HG03558 (cell line): ENCODE measurements around the gene COQ4.
"Not testable (repeated sequence)": the region's sequence is repeated elsewhere in the genome, so short reads cannot be mapped to it uniquely, and the experiment has no call there.

Experiments
- ATAC-seq: cut with Tn5 transposase; IDR thresholded peaks from one replicate; pipeline ENCODE4 v1.9.1; 2021; ENCODE audit warnings: moderate number of reproducible peaks; ENCODE audit not compliant: unreplicated experiment; ENCODE audit errors: extremely low read depth

The COQ4 gene

DNA sequence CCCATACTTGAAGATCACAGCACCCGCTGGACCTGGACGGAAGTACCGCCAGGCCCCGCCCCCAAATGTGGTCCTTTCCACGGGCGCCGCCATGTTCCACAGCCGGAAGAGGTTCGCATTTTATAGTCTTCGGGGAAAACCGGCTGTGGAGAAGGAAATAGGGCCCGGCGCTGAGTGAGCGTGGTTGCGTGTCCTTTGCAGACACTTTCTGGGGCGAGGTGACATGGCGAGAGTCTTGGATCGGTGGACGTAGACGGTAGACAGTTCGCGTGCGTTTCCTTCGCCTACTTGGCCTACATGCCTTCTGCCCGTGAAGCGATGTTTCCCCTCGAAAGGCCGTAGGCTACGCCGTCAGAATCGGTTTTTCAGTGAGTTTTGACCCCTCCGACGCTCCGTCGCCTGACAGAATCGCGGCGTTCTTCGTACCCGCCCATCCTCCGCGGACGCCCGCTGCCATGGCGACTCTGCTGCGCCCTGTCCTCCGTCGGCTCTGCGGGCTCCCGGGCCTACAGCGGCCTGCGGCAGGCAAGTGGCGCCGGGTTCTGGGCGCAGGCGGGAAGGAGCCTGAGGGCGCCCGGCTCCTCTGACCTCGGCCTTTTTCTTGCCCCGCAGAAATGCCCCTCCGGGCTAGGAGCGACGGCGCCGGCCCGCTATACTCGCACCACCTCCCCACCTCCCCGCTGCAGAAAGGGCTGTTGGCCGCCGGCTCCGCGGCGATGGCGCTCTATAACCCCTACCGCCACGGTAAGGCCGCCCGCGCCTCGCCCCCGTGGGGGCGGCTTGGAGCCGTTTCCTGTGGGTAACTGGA lies at the start of gene COQ4, which contains the start of gene TRUB2:
TSS of gene COQ4 (plus strand) at position 436 of the 808 bp plus-strand sequence. CDS start at position 456, 20 bp downstream.
TSS of gene TRUB2 (minus strand) at position 44 of the 808 bp plus-strand sequence. CDS start at position 5, 39 bp downstream.
- ATAC-seq, result peak; percentile 63

GRCh38 chr9:128274245-128274644 lies 48.4 kb upstream of the COQ4 start:
- no peak for ATAC-seq

DNA sequence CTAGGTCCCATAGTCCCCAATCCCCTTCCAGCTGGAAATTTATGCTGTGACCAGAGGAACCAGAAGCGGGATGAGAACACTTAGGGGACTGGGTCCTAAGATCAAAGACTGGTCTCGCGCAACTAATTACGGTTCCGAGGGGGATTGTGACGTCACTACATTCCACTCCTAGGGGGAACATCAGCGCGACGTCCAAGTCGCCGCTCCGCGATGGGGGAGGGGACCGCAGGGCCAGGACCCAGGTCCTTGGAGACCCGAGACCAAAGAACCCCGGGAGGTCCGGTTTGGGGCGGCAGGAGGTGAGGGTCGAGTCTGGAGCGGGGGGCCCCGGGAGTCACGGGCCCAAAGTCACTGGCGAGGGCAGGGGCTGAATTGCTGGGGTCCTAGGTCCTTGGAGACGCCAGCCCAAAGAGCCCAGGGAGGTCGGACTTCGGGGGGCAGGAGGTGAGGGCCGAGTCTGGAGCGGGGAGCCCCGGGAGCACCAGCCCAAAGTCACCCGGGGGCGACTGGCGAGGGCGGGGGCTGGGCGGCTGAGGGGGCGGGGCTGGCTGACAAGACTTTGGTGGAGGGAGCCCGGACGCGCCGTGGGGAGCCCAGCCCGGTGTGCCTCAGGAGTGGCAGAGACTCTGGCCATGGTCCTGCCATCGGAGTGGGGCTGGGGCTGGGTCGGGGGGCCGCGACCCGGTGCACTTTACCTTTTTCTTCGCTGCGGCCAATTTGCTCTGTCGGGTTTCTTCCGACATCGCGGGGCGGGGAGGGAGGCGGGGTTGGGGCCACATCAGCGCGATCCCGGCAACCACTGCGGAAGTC lies 47.2 kb upstream of the COQ4 start, which contains the start of gene GOLGA2:
TSS of gene GOLGA2 (minus strand) at position 810 of the 810 bp plus-strand sequence. CDS start at position 779, 31 bp downstream.
- no peak for ATAC-seq

GRCh38 chr9:128276008-128276573 lies 46.5 kb upstream of the COQ4 start, which contains the start of gene SWI5:
Gene SWI5 (plus strand): TSS chr9:128276276.
- peak; percentile 97 for ATAC-seq

GRCh38 chr9:128276574-128277270 lies 45.9 kb upstream of the COQ4 start:
- ATAC-seq, result no peak

DNA sequence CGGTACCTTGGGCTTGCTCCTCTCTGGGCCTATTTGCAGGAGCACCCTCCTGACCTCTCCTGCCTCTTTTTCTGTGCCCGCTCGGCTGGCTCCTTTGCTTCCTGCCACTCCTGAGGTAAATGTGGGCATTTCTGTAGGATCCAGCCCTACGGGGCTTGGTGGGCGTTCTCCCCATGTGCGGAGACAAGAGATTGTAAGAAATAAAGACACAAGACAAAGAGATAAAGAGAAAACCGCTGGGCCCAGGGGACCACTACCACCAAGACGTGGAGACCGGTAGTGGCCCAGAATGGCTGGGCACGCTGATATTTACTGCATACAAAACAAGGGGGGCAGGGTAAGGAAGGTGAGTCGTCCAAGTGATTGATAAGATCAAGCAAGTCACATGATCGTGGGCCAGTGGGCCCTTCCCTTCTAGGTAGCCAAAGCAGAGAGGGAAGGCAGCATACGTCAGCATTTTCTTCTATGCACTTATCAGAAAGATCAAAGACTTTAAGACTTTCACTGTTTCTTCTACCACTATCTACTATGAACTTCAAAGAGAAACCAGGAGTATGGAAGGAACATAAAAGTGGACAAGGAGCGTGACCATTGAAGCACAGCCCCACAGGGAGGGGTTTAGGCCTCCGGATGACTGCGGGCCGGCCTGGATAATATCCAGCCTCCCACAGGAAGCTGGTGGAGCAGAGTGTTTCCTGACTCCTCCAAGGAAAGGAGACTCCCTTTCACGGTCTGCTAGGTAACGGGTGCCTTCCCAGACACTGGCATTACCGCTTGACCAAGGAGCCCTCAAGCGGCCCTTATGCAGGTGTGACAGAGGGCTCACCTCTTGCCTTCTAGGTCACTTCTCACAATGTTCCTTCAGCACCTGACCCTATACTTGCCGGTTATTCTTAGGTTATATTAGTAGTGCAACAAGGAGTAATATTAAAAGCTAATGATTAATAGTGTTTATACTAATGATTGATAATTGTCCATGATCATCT lies 43.3 kb upstream of the COQ4 start:
- ATAC-seq, result not testable (repeated sequence)

- ATAC-seq, result no peak
Measured at GRCh38 chr9:128280084-128280622, 42.5 kb upstream of the COQ4 start.

DNA sequence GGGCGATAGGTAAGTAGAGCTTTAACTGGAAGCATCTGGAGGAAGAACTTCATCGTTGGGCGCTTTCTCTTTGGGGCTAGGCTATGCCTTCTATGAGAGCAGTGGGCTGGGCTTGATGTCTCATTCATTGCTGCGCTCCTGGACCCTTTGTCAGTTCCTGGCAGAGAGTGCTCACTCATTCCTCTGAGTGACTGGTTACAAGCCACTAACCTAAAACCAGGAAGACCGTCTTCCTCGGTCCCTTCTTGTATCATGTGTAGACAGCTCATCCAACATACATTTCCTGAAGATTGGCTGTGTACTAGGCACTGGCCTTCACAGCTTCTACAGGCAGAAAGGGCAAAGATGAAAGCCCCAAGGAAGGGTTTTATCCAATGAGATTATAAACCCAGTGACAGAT lies 40.1 kb upstream of the COQ4 start:
- no peak for ATAC-seq

DNA sequence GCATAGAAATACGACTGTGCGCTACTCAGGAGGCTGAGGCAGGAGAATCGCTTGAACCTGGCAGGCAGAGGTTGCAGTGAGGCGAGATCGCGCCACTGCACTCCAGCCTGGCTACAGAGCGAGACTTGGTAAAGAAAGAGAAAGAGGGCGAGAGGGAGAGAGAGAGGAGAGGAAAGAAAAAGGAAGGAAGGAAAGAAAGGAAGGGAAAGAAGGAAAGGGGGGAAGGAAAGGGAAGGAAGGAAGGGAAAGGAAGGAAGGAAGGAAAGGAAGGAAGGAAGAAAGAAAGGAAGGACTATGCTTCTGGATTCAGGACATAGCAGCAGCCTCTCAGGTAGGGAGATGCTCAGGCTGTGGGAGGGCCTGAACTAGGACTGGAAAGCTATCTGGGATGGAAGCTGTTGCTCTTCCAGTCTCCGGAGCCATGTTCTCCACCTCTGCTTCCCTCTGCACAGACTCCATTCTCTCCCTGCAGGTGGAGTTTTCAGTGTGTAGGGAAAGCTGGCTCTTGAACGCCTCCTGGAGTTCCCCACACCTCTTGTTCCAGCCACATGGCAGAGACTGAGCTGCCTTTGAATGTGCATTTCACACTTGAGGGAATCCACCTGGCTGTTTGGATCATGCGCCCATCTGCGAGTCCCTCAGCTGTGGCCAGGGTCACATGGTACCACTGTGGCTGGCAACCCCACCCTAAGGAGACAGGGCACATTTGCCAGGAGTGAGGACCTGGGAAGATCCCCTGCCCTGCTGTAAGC lies 37.4 kb upstream of the COQ4 start:
- ATAC-seq, result no peak

DNA sequence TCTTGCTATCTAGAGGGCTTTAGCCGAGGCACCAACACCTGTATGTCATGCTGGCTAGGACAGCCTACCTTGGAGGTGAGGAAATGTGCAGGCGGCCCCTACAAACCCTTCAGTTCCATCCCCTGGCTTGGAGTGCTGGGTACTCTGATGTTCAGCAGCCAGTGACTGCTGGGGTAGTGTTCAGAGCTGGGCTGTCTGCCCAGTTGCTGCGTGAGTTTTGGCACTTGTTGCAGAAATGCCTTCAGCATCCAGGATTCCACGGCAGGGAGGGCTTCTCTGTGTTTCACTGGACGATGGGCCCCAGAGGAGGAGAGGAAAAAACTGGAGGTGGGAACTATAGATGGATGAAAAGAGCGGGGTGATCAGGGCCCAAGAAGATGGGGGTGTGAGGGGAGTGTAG lies 36.2 kb upstream of the COQ4 start:
- ATAC-seq, result no peak

DNA sequence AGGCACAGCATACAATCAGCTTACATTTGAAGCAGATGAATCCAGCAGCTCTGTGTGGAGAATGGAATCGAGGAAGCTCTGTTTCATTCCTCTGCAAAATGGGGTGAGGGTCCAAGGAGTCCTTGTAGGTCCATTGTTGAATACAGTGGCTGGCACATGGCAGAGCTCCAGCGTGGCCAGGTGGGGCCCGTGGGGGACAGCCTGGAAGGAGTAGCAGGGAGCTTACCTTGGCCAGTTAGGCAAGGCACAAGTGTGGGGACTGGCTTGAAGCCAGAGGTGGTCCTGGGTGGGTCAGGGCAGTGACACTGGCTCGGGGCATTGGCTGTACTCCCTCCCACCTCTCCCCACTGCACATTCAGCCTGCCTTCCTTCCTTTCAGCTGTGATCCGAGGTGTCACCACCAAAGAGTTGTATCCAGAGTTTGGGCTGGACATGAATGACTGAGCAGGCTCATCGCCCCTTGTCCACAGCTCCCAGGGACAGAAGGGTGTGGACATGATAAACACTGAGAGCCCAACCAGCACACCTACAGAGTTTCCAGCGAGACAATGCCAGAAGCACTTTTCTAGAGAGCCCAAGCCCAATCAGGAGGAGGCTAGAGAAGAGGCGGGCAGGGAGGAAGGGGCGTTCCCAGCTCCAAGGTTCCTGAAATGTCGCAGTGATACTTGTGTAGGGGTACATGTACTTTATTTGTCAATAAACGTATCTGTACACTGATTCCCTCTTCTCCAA lies 34.2 kb upstream of the COQ4 start:
- ATAC-seq, result no peak

GRCh38 chr9:128292009-128292408 lies 30.6 kb upstream of the COQ4 start:
- no peak for ATAC-seq

DNA sequence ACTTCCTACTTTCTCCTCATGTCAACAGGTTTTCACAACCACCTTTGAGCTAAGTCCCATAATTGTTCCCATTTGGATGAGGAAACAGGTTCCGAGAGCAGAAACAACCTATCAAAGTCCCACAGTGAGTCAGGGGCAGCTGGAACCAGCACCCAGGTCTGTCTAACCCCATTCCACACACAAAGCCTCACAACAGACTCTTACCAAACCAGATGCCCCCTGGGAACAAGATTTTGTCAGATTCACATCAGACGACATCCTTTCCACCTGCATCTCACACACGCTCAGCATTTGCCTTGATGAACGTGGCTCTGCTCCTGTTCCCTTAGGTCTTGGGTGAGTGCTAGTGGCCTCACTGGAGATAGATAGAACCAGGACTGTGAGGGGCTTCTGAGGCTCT lies 29.5 kb upstream of the COQ4 start:
- no peak for ATAC-seq

DNA sequence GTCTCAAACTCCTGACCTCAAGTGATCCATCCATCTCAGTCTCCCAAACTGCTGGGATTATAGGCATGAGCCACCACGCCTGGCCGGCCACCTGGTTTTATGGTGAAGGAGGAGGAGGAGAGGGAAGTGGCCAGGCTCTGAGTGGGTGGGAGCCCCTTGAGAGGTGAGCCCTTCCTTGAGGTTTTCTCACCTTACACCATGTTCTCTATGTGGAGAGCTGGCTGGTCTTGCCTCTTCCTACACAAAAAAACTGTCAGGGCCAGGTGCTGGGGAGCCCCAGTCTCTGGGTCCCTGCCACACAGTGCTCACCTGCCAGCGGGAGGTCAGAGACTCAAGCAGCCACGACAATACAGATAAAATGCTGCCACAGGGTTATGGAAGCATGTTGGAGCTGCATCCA lies 28.5 kb upstream of the COQ4 start:
- ATAC-seq, result no peak

GRCh38 chr9:128296340-128297220 lies 26.1 kb upstream of the COQ4 start:
- ATAC-seq, result no peak

GRCh38 chr9:128297221-128297773 lies 25.3 kb upstream of the COQ4 start:
- ATAC-seq, result no peak
